ENCODE results near the gene BAIAP3. TPM values are rescaled to one million over a fixed set of nuclear protein-coding genes. Genes with fewer than 3 reads are reported as not detected.

Gene BAIAP3
- total RNA-seq, 4 donors from 2014 or later = 1.5 to 5.4 (median 2.4) TPM

- peak; percentile 73 to 96 for DNase-seq (ENCODE audit: low spot score in 2 of 2)
- peak within 1 kb of the TSS; percentile 81 for H3K4me3 ChIP-seq (ENCODE audit: low read depth, poor library complexity, severe bottlenecking)
- TF ChIP-seq CTCF (IDR thresholded peaks at IDR 0.05) = no peak
- no peak for TF ChIP-seq POLR2A (IDR thresholded peaks at IDR 0.05)
- intact Hi-C loops (cut with DNase I; ENCODE audit: low total_unique reads) = loop anchor here (10.0 kb wide), 1 partner anchor 53 kb away; no protein-coding TSS in a partner anchor
- WGBS, 2 donors = 0 to 1% methylated on average over 40 of the region's 98 CpGs
These were observed 18.3 kb downstream of the BAIAP3 start, which contains the start of the genes GNPTG and TSR3 for GRCh38 chr16:1351582-1352362. Gene GNPTG, plus strand, starts transcription at chr16:1351931. Its CDS starts 35 bp downstream, at chr16:1351966. Gene TSR3, minus strand, starts transcription at chr16:1351878. Its CDS starts 74 bp downstream, at chr16:1351804.

- no peak for DNase-seq (ENCODE audit: low spot score in 2 of 2)
- TF ChIP-seq CTCF (IDR thresholded peaks at IDR 0.05) (no peak), POLR2A (IDR thresholded peaks at IDR 0.05) (no peak)
- WGBS, 2 donors = 75 to 77% methylated on average over 49 of the region's 49 CpGs
- H3K4me3 ChIP-seq (ENCODE audit: low read depth, poor library complexity, severe bottlenecking) = no peak overlapping the region
- intact Hi-C loops (cut with DNase I; ENCODE audit: low total_unique reads) = loop anchor here (10.0 kb wide), 1 partner anchor 50 kb away; no protein-coding TSS in a partner anchor
These were observed 21.5 kb downstream of the BAIAP3 start for GRCh38 chr16:1354815-1355540.

GRCh38 chr16:1355591-1355990 is 22.1 kb downstream of the BAIAP3 start:
- DNase-seq (ENCODE audit: low spot score in 2 of 2) = no peak
- no peak for TF ChIP-seq POLR2A (IDR thresholded peaks at IDR 0.05)
- intact Hi-C loops (cut with DNase I; ENCODE audit: low total_unique reads) = loop anchor here (10.0 kb wide), 1 partner anchor 49 kb away; no protein-coding TSS in a partner anchor
- WGBS, 2 donors = 85 to 88% methylated on average over 15 of the region's 15 CpGs
- H3K4me3 ChIP-seq (ENCODE audit: low read depth, poor library complexity, severe bottlenecking) = no peak overlapping the region

GRCh38 chr16:1356061-1356900 is 22.8 kb downstream of the BAIAP3 start:
- no peak for TF ChIP-seq POLR2A (IDR thresholded peaks at IDR 0.05)
- TF ChIP-seq CTCF (IDR thresholded peaks at IDR 0.05) = no peak
- H3K4me3 ChIP-seq (ENCODE audit: low read depth, poor library complexity, severe bottlenecking) = no peak overlapping the region
- intact Hi-C loops (cut with DNase I; ENCODE audit: low total_unique reads) = loop anchor here (10.0 kb wide), 1 partner anchor 49 kb away; no protein-coding TSS in a partner anchor
- 79 to 82% methylated on average over 18 to 28 of the region's 33 CpGs for WGBS, 2 donors
- no peak for DNase-seq (ENCODE audit: low spot score in 2 of 2)

GRCh38 chr16:1357906-1358566 is 24.6 kb downstream of the BAIAP3 start:
- no peak overlapping the region for H3K4me3 ChIP-seq (ENCODE audit: low read depth, poor library complexity, severe bottlenecking)
- no peak for DNase-seq (ENCODE audit: low spot score in 2 of 2)
- intact Hi-C loops (cut with DNase I; ENCODE audit: low total_unique reads) = loop anchor here (10.0 kb wide), 1 partner anchor 47 kb away; no protein-coding TSS in a partner anchor
- 69 to 73% methylated on average over 19 of the region's 19 CpGs for WGBS, 2 donors
- TF ChIP-seq POLR2A (IDR thresholded peaks at IDR 0.05) (no peak), CTCF (IDR thresholded peaks at IDR 0.05) (no peak)
